Neural cell (in vitro differentiated cells): Measurements from ENCODE around the gene TYK2. TPM values are rescaled to one million over a fixed set of nuclear protein-coding genes. Genes with fewer than 3 reads are reported as not detected.

Experiments
- H2AFZ ChIP-seq: fragments of 200-600, 300-800 bp; sonication (generic), shearing (Covaris generic); 2 replicates; pipeline ENCODE4 v1.6.0; 2014; ENCODE audit warnings: low read depth, mild to moderate bottlenecking, antibody characterized with exemption, low read length, moderate library complexity
- H3F3A ChIP-seq: fragments of 200-600 bp; shearing (Covaris generic); 2 replicates; pipeline ENCODE4 v1.6.1; 2016; ENCODE audit warnings: mild to moderate bottlenecking, moderate library complexity, mixed read lengths, antibody characterized with exemption, low read length; ENCODE audit not compliant: insufficient read depth, poor library complexity, severe bottlenecking
- H3K27ac ChIP-seq: fragments of 200-600, 300-800 bp; sonication (generic), shearing (Covaris generic); 2 replicates; pipeline ENCODE4 v1.5.1; 2014; ENCODE audit warnings: mild to moderate bottlenecking, low read length, moderate library complexity
- H3K27me3 ChIP-seq: fragments of 300-800, 200-600 bp; sonication (generic), shearing (Covaris generic); 2 replicates; pipeline ENCODE4 v1.6.0; 2014; ENCODE audit warnings: mild to moderate bottlenecking, low read depth, low read length, moderate library complexity; ENCODE audit not compliant: insufficient read depth
- H3K36me3 ChIP-seq: fragments of 300-800, 200-600 bp; sonication (generic), shearing (Covaris generic); 2 replicates; pipeline ENCODE4 v1.5.1; 2014; ENCODE audit warnings: mild to moderate bottlenecking, antibody characterized with exemption, low read length, moderate library complexity; ENCODE audit not compliant: insufficient read depth
- H3K4me2 ChIP-seq: fragments of 300-800, 200-600 bp; sonication (generic), shearing (Covaris generic); 2 replicates; pipeline ENCODE4 v1.6.0; 2014; ENCODE audit warnings: mild to moderate bottlenecking, low read length
- H3K4me3 ChIP-seq: fragments of 300-800, 200-600 bp; sonication (generic), shearing (Covaris generic); 2 replicates; pipeline ENCODE4 v1.5.1; 2014; ENCODE audit warnings: mild to moderate bottlenecking, low read length, moderate library complexity
- H3K79me2 ChIP-seq: fragments of 200-600 bp; shearing (Covaris generic); replicated peaks from 2 replicates; pipeline ENCODE4 v1.6.0; 2014; ENCODE audit warnings: mild to moderate bottlenecking, low read length, moderate library complexity; ENCODE audit not compliant: insufficient read depth
- H3K9ac ChIP-seq: fragments of 300-800, 200-600 bp; sonication (generic), shearing (Covaris generic); 2 replicates; pipeline ENCODE4 v1.6.1; 2016; ENCODE audit warnings: mild to moderate bottlenecking, low read length, mixed read lengths
- H3K9me2 ChIP-seq: fragments of 200-600 bp; shearing (Covaris generic); 2 replicates; pipeline ENCODE4 v1.6.1; 2016; ENCODE audit warnings: mild to moderate bottlenecking, low read length, mixed read lengths; ENCODE audit not compliant: insufficient read depth
- H3K9me3 ChIP-seq: fragments of 200-600, 300-800 bp; sonication (generic), shearing (Covaris generic); 2 replicates; pipeline ENCODE4 v1.6.1; 2016; ENCODE audit warnings: mild to moderate bottlenecking, mixed run types, low read length, moderate library complexity, mixed read lengths
- H4K20me1 ChIP-seq: fragments of 200-600 bp; shearing (Covaris generic); 2 replicates; pipeline ENCODE4 v1.6.1; 2016; ENCODE audit warnings: mild to moderate bottlenecking, mixed run types; ENCODE audit not compliant: insufficient read depth
- CTCF ChIP-seq: fragments of 450-650 bp; IDR thresholded peaks from 2 replicates; pipeline ENCODE4 v1.5.1; 2014; ENCODE audit warnings: antibody characterized with exemption, mild to moderate bottlenecking, moderate library complexity; ENCODE audit not compliant: poor library complexity, severe bottlenecking
- EP300 ChIP-seq: fragments of 450-650 bp; conservative IDR thresholded peaks from 2 replicates; pipeline ENCODE4 v1.6.1; 2014; ENCODE audit warnings: antibody characterized with exemption, mild to moderate bottlenecking, moderate library complexity; ENCODE audit not compliant: poor library complexity, severe bottlenecking
- MXI1 ChIP-seq: fragments of 450-650 bp; conservative IDR thresholded peaks from 2 replicates; pipeline ENCODE4 v1.6.1; 2014; ENCODE audit warnings: antibody characterized with exemption, mild to moderate bottlenecking; ENCODE audit not compliant: poor library complexity, severe bottlenecking
- POLR2AphosphoS5 ChIP-seq: IDR thresholded peaks from 2 replicates; pipeline ENCODE4 v1.6.1; 2012
- REST ChIP-seq: IDR thresholded peaks from 2 replicates; pipeline ENCODE4 v1.6.1; 2012; ENCODE audit warnings: borderline replicate concordance
- SMC3 ChIP-seq: fragments of 450-650 bp; conservative IDR thresholded peaks from 2 replicates; pipeline ENCODE4 v1.6.1; 2014; ENCODE audit warnings: antibody characterized with exemption, mild to moderate bottlenecking, moderate library complexity; ENCODE audit not compliant: poor library complexity
- TAF1 ChIP-seq: IDR thresholded peaks from 2 replicates; pipeline ENCODE4 v1.6.1; 2012; ENCODE audit warnings: low read depth
- polyA plus RNA-seq: library from polyadenylated mRNA; depleted of rRNA; stranded (reverse); fragments of >200 nt; gene quantifications from 2 replicates; pipeline ENCODE4 v1.2.3, GENCODE V29; 2014

Gene TYK2
- polyA plus RNA-seq, 1 donor from 2014 or later: 95.8 TPM

- Histone ChIP-seq H3K4me2 (no peak overlapping the region), H3K79me2 (no peaks in the 10 kb centered on the region), H3K9ac (no peak overlapping the region), H3F3A (no peaks in the 10 kb centered on the region), H3K36me3 (no peaks in the 10 kb centered on the region), H3K9me3 (no peaks in the 10 kb centered on the region), H2AFZ (no peak overlapping the region), H3K9me2 (no peaks in the 10 kb centered on the region), H3K27me3 (no peaks in the 10 kb centered on the region), H3K27ac (no peak overlapping the region), H4K20me1 (no peaks in the 10 kb centered on the region), H3K4me3 (no peak overlapping the region)
- TF ChIP-seq SMC3 (no peak), EP300 (no peak), POLR2AphosphoS5 (no peak), REST (no peak)
Observed at GRCh38 chr19:10361569-10362011, 18.8 kb downstream of the TYK2 start.

- no peaks in the 10 kb centered on the region for H3K36me3 ChIP-seq
- no peaks in the 10 kb centered on the region for H3K27me3 ChIP-seq
- H3K27ac ChIP-seq: no peak overlapping the region
- TF ChIP-seq MXI1 (no peak), CTCF (no peak), REST (no peak), TAF1 (no peak)
- H3K9ac ChIP-seq: no peak overlapping the region
- no peak overlapping the region for H3K4me2 ChIP-seq
- no peaks in the 10 kb centered on the region for H4K20me1 ChIP-seq
- no peaks in the 10 kb centered on the region for H3K9me2 ChIP-seq
- H3K4me3 ChIP-seq: no peak overlapping the region
- no peaks in the 10 kb centered on the region for H3K79me2 ChIP-seq
- H3K9me3 ChIP-seq: no peaks in the 10 kb centered on the region
- no peaks in the 10 kb centered on the region for H3F3A ChIP-seq
- no peak overlapping the region for H2AFZ ChIP-seq
Observed at GRCh38 chr19:10356431-10356830, 23.9 kb downstream of the TYK2 start.
